Calu3 (cell line): ENCODE results near the gene KREMEN1. TPM values are rescaled to one million over a fixed set of nuclear protein-coding genes. Genes with fewer than 3 reads are reported as not detected.

Source experiments
- BruUV-seq: library from RNA; stranded (reverse); fragments of 400-500 nt; replicated peaks from 2 replicates; lab custom pipeline; 2021; lab: Mats Ljungman, UMichigan
- CTCF ChIA-PET: fragments of 300-600 bp; sonication (Branson Sonifier 250); formaldehyde crosslinking; loops from one replicate; lab custom pipeline; 2022; ENCODE audit warnings: antibody characterized with exemption; lab: Charles Lee
- DNase-seq: peaks from one replicate; pipeline ENCODE4 v3.0.0; 2022
- H3K27ac Mint-ChIP-seq: one replicate; pipeline ENCODE4 v1.8.0; 2022; ENCODE audit warnings: mixed read lengths; ENCODE audit not compliant: unreplicated experiment
- H3K27me3 Mint-ChIP-seq: one replicate; pipeline ENCODE4 v1.8.0; 2022; ENCODE audit warnings: mixed read lengths; ENCODE audit not compliant: unreplicated experiment
- H3K36me3 Mint-ChIP-seq: one replicate; pipeline ENCODE4 v1.8.0; 2022; ENCODE audit warnings: mild to moderate bottlenecking, moderate library complexity, mixed read lengths; ENCODE audit not compliant: insufficient read depth, unreplicated experiment
- H3K4me1 Mint-ChIP-seq: one replicate; pipeline ENCODE4 v1.8.0; 2022; ENCODE audit warnings: mild to moderate bottlenecking, low read depth, mixed read lengths; ENCODE audit not compliant: unreplicated experiment
- H3K4me3 Mint-ChIP-seq: one replicate; pipeline ENCODE4 v1.8.0; 2022; ENCODE audit warnings: mild to moderate bottlenecking, low read depth, moderate library complexity, mixed read lengths; ENCODE audit not compliant: unreplicated experiment
- H3K9me3 Mint-ChIP-seq: one replicate; pipeline ENCODE4 v1.8.0; 2022; ENCODE audit warnings: low read depth, mixed read lengths; ENCODE audit not compliant: unreplicated experiment
- CTCF ChIP-seq: fragments of 200-600 bp; IDR thresholded peaks from one replicate; pipeline ENCODE4 v1.8.0; 2022; ENCODE audit warnings: antibody characterized with exemption; ENCODE audit not compliant: unreplicated experiment
- intact Hi-C: fragments of 100-400 bp; cut with micrococcal nuclease; formaldehyde crosslinking; loops from one replicate; pipeline ENCODE4 v1.10.0; 2022; ENCODE audit not compliant: unreplicated experiment
- total RNA-seq: library from RNA; stranded (reverse); gene quantifications from 2 replicates; pipeline ENCODE4 v1.2.3, GENCODE V29; 2022

KREMEN1 gene
- total RNA-seq, 1 experiment from 2014 or later, result 2.8 TPM

- Mint-ChIP-seq H3K36me3 (no peaks in the 10 kb centered on the region), H3K4me3 (no peak overlapping the region), H3K27ac (no peak overlapping the region), H3K4me1 (no peaks in the 10 kb centered on the region), H3K27me3 (no peaks in the 10 kb centered on the region), H3K9me3 (no peaks in the 10 kb centered on the region)
- intact Hi-C loops, result no loop called here
- DNase-seq, result no peak
- BruUV-seq, result no TSS peak
- no peak for TF ChIP-seq CTCF
- CTCF ChIA-PET, result no interaction called here
Observed at GRCh38 chr22:29103121-29103520, 30.3 kb downstream of the KREMEN1 start.

GRCh38 chr22:29105468-29105867, 32.6 kb downstream of the KREMEN1 start:
- H3K9me3 Mint-ChIP-seq, result no peaks in the 10 kb centered on the region
- no peak overlapping the region for H3K4me3 Mint-ChIP-seq
- H3K36me3 Mint-ChIP-seq, result no peaks in the 10 kb centered on the region
- H3K27ac Mint-ChIP-seq, result no peak overlapping the region
- no TSS peak for BruUV-seq
- no peak for TF ChIP-seq CTCF
- intact Hi-C loops, result no loop called here
- CTCF ChIA-PET, result no interaction called here
- H3K27me3 Mint-ChIP-seq, result peaks cover 7% of the 10 kb centered on the region
- DNase-seq, result no peak
- H3K4me1 Mint-ChIP-seq, result no peaks in the 10 kb centered on the region

- H3K27me3 Mint-ChIP-seq, result peaks cover 7% of the 10 kb centered on the region
- H3K27ac Mint-ChIP-seq, result no peak overlapping the region
- intact Hi-C loops, result no loop called here
- no TSS peak for BruUV-seq
- no peaks in the 10 kb centered on the region for H3K4me1 Mint-ChIP-seq
- no peaks in the 10 kb centered on the region for H3K36me3 Mint-ChIP-seq
- CTCF ChIA-PET, result interaction anchor here (0.5 to 0.7 kb wide), 2 partner anchors 9 to 25 kb away, joined by 3 to 4 read pairs; no protein-coding TSS in a partner anchor
- H3K4me3 Mint-ChIP-seq, result no peak overlapping the region
- no peak for TF ChIP-seq CTCF
- no peaks in the 10 kb centered on the region for H3K9me3 Mint-ChIP-seq
- DNase-seq, result no peak
Observed at GRCh38 chr22:29106839-29107238, 34.0 kb downstream of the KREMEN1 start.

- H3K36me3 Mint-ChIP-seq, result no peaks in the 10 kb centered on the region
- H3K27me3 Mint-ChIP-seq, result peaks cover 7% of the 10 kb centered on the region
- no peak for TF ChIP-seq CTCF
- no peaks in the 10 kb centered on the region for H3K9me3 Mint-ChIP-seq
- intact Hi-C loops, result no loop called here
- H3K4me1 Mint-ChIP-seq, result no peaks in the 10 kb centered on the region
- CTCF ChIA-PET, result interaction anchor here (0.6 kb wide), 1 partner anchor 699 kb away, joined by 3 read pairs; no protein-coding TSS in a partner anchor
- H3K4me3 Mint-ChIP-seq, result no peak overlapping the region
- H3K27ac Mint-ChIP-seq, result no peak overlapping the region
- no TSS peak for BruUV-seq
- no peak for DNase-seq
Observed at GRCh38 chr22:29108137-29108536, 35.3 kb downstream of the KREMEN1 start.
